ENCODE results near the gene SLC25A21. TPM values are rescaled to one million over a fixed set of nuclear protein-coding genes. Genes with fewer than 3 reads are reported as not detected.

The SLC25A21 gene
- polyA plus RNA-seq, 6 donors from 2014 or later: not detected

Other genes starting within 250 kb of the SLC25A21 start
- not detected for gene MIPOL1, start 25.3 kb upstream of the SLC25A21 start, polyA plus RNA-seq (ENCODE audit: low read depth in 6 of 6)

Data from naive B cell (primary cell).